Measurements from ENCODE around the gene HELZ. TPM values are rescaled to one million over a fixed set of nuclear protein-coding genes. Genes with fewer than 3 reads are reported as not detected.

Gene HELZ
- total and polyA plus RNA-seq, 2 experiments from 2014 or later: 32.7 to 77.2 TPM

DNA sequence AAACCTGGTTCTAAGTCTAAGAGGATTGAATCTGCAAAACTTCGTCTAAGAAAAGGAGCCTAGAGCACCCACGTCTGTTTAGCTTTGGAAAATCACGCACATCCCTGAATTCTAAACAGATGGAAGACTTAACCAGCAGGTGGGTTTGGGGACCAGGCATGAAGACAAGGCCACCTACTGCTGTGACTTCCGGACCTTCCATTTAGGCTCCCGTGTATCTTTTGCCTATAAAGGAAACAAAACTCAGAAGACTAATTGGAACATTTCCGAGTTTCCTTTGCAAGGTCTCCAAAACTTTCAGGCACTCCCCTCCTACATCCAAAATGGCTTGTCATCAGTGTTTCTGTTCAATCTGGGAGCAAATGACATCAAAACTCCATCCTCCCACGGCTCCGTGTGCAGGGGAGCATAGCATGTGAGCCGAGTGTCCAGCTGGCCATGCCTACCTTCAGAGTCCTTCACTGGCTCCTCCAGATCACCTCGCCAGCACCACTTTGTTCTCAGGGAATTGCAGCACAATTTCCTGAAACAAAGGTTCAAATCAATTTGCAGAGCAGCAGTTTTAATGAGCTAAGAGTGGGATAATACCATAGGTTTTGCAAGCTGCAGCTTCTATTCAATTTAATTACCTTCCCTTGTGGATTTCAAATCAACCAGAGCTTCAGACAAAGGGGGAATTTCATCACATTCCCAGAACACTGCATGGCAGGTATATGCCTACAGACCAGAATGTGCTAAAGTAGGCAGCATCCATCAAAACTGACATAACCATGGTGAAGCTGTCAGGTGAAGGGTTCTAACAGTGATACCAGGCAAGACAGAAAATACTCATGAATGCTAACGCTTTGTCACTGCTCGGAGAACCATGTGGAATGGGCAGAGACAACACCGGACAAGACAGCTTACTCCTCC is 177.2 kb downstream of the HELZ start:
- no peaks in the 10 kb centered on the region for H3K4me1 ChIP-seq (ENCODE audit: insufficient read depth)
- no peaks in the 10 kb centered on the region for H3K9me2 ChIP-seq (replicated peaks; ENCODE audit: insufficient read depth)
- TF ChIP-seq EZH2phosphoT487 (IDR thresholded peaks at IDR 0.05; ENCODE audit: low read depth, severe bottlenecking, unreplicated experiment) (no peak), EZH2 (IDR thresholded peaks at IDR 0.05; ENCODE audit: borderline replicate concordance) (no peak)
- TF ChIP-seq, protein P1, sequence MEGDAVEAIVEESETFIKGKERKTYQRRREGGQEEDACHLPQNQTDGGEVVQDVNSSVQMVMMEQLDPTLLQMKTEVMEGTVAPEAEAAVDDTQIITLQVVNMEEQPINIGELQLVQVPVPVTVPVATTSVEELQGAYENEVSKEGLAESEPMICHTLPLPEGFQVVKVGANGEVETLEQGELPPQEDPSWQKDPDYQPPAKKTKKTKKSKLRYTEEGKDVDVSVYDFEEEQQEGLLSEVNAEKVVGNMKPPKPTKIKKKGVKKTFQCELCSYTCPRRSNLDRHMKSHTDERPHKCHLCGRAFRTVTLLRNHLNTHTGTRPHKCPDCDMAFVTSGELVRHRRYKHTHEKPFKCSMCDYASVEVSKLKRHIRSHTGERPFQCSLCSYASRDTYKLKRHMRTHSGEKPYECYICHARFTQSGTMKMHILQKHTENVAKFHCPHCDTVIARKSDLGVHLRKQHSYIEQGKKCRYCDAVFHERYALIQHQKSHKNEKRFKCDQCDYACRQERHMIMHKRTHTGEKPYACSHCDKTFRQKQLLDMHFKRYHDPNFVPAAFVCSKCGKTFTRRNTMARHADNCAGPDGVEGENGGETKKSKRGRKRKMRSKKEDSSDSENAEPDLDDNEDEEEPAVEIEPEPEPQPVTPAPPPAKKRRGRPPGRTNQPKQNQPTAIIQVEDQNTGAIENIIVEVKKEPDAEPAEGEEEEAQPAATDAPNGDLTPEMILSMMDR (IDR thresholded peaks at IDR 0.05; ENCODE audit: poor library complexity): no peak
- no peak overlapping the region for H3K4me3 ChIP-seq
- H3K9me3 ChIP-seq (ENCODE audit: low read depth): no peaks in the 10 kb centered on the region
- H4K20me1 ChIP-seq (ENCODE audit: insufficient read depth, poor library complexity, severe bottlenecking): no peaks in the 10 kb centered on the region
- WGBS (ENCODE audit: low lambda C conversion rate, missing lambda C conversion rate): 86% methylated on average over 13 of the region's 13 CpGs
- H3K27ac ChIP-seq: no peak overlapping the region
- H3K4me2 ChIP-seq: no peak overlapping the region
- DNase-seq (ENCODE audit: low spot score): no peak
- H3K36me3 ChIP-seq (replicated peaks; ENCODE audit: insufficient read depth, low read depth): no peaks in the 10 kb centered on the region
- no peaks in the 10 kb centered on the region for H3K27me3 ChIP-seq
- H3K79me2 ChIP-seq: no peaks in the 10 kb centered on the region
- no peak overlapping the region for H2AFZ ChIP-seq

DNA sequence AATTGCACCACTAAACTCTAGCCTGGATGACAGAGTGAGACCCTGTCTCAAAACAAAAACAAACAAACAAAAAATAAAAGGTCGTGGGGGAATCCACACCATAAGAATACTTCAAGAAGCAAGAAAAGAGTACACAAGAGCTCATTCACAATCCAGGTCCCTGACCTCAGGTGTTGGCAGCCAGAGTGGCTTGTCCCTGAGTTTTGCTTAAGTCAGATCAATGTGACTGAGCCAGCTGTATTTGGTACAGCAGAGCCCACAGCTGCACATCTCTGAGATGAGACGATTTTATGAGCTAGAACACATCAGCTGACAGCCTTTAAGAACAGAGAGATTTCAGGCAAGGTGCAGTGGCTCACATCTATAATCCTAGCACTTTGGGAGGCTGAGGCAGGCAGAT is 178.3 kb downstream of the HELZ start:
- Histone ChIP-seq H3K79me2 (no peaks in the 10 kb centered on the region), H3K4me3 (no peak overlapping the region), H3K9me3 (ENCODE audit: low read depth) (no peaks in the 10 kb centered on the region), H3K4me2 (no peak overlapping the region), H2AFZ (no peak overlapping the region), H3K27ac (no peak overlapping the region), H3K4me1 (ENCODE audit: insufficient read depth) (no peaks in the 10 kb centered on the region), H3K9me2 (replicated peaks; ENCODE audit: insufficient read depth) (no peaks in the 10 kb centered on the region), H4K20me1 (ENCODE audit: insufficient read depth, poor library complexity, severe bottlenecking) (no peaks in the 10 kb centered on the region), H3K36me3 (replicated peaks; ENCODE audit: insufficient read depth, low read depth) (no peaks in the 10 kb centered on the region), H3K27me3 (no peaks in the 10 kb centered on the region)
- no peak for TF ChIP-seq EZH2 (IDR thresholded peaks at IDR 0.05; ENCODE audit: borderline replicate concordance)
- TF ChIP-seq, protein P1 (IDR thresholded peaks at IDR 0.05; ENCODE audit: poor library complexity): no peak
- no peak for TF ChIP-seq EZH2phosphoT487 (IDR thresholded peaks at IDR 0.05; ENCODE audit: low read depth, severe bottlenecking, unreplicated experiment)
- no peak for DNase-seq (ENCODE audit: low spot score)
- 31% methylated on average over 2 of the region's 2 CpGs for WGBS (ENCODE audit: low lambda C conversion rate, missing lambda C conversion rate)

DNA sequence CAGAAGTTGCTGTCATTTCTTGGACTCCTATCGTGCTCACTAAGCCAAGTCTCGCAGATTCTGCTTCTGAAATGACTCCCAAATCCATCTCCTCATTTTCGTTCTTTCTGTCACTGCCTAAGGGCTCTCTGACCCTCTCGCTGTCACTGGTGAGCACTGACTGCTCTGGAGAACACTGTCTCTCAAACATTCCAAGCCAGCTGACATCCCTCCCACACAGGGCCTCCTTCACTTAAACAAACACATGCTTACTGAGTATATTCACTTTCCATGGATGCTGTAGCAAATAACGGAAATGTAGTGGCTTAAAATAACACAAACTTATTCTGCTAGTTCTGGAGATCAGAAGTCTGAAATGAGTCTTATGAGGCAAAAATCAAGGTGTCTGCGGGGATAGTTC is 181.9 kb downstream of the HELZ start:
- Histone ChIP-seq H3K79me2 (no peaks in the 10 kb centered on the region), H3K27ac (no peak overlapping the region), H3K4me2 (no peak overlapping the region), H3K4me3 (no peak overlapping the region), H3K27me3 (no peaks in the 10 kb centered on the region), H3K9me3 (ENCODE audit: low read depth) (no peaks in the 10 kb centered on the region), H3K4me1 (ENCODE audit: insufficient read depth) (no peaks in the 10 kb centered on the region), H2AFZ (no peak overlapping the region), H3K9me2 (replicated peaks; ENCODE audit: insufficient read depth) (no peaks in the 10 kb centered on the region), H4K20me1 (ENCODE audit: insufficient read depth, poor library complexity, severe bottlenecking) (no peaks in the 10 kb centered on the region), H3K36me3 (replicated peaks; ENCODE audit: insufficient read depth, low read depth) (no peaks in the 10 kb centered on the region)
- DNase-seq (ENCODE audit: low spot score): no peak
- TF ChIP-seq, protein P1 (IDR thresholded peaks at IDR 0.05; ENCODE audit: poor library complexity): no peak
- TF ChIP-seq EZH2phosphoT487 (IDR thresholded peaks at IDR 0.05; ENCODE audit: low read depth, severe bottlenecking, unreplicated experiment): no peak
- TF ChIP-seq EZH2 (IDR thresholded peaks at IDR 0.05; ENCODE audit: borderline replicate concordance): no peak
- WGBS (ENCODE audit: low lambda C conversion rate, missing lambda C conversion rate): 70% methylated on average over 6 of the region's 6 CpGs
